Measurements from ENCODE around the gene ATG13. TPM values are rescaled to one million over a fixed set of nuclear protein-coding genes. Genes with fewer than 3 reads are reported as not detected.

The ATG13 gene
- polyA plus RNA-seq, 1 of the 3 experiments (the other 2 are of a cell fraction) = 39.4 TPM

GRCh38 chr11:46723359-46723680 lies 106.0 kb downstream of the ATG13 start:
- no peak overlapping the region for H3K4me2 ChIP-seq
- no peaks in the 10 kb centered on the region for H3F3A ChIP-seq (replicated peaks; ENCODE audit: insufficient read depth)
- no peaks in the 10 kb centered on the region for H3K9me3 ChIP-seq
- CTCF ChIA-PET = no interaction called here
- H3K9ac ChIP-seq = no peak overlapping the region
- TF ChIP-seq JUND (IDR thresholded peaks at IDR 0.05) = no peak
- TF ChIP-seq RXRA (IDR thresholded peaks at IDR 0.05; ENCODE audit: borderline replicate concordance, low read depth) = no peak
- no peak for TF ChIP-seq GABPA (IDR thresholded peaks at IDR 0.05; ENCODE audit: low read depth)
- TF ChIP-seq USF1 (IDR thresholded peaks at IDR 0.05; ENCODE audit: borderline replicate concordance, low read depth) = no peak
- TF ChIP-seq ELF1 (IDR thresholded peaks at IDR 0.05) = no peak
- no peak for TF ChIP-seq POLR2AphosphoS5 (IDR thresholded peaks at IDR 0.05; ENCODE audit: low read depth, low read length)
- no peak for TF ChIP-seq RFX5 (IDR thresholded peaks at IDR 0.05; ENCODE audit: low read length)
- TF ChIP-seq TAF1 (IDR thresholded peaks at IDR 0.05; ENCODE audit: borderline replicate concordance, low read depth, low read length) = no peak
- TF ChIP-seq TEAD4 (IDR thresholded peaks at IDR 0.05; ENCODE audit: borderline replicate concordance, insufficient read depth) = no peak
- no peak for TF ChIP-seq FOXM1 (IDR thresholded peaks at IDR 0.05; ENCODE audit: low read depth)
- TF ChIP-seq MAX (IDR thresholded peaks at IDR 0.05; ENCODE audit: low read depth) = no peak
- TF ChIP-seq FOXJ3 (CRISPR knock-in tag; IDR thresholded peaks at IDR 0.05) = no peak
- TF ChIP-seq EZH2phosphoT487 (IDR thresholded peaks at IDR 0.05; ENCODE audit: borderline replicate concordance, low read depth) = no peak
- TF ChIP-seq RAD21 (IDR thresholded peaks at IDR 0.05; ENCODE audit: low read length) = no peak
- TF ChIP-seq REST (IDR thresholded peaks at IDR 0.05; ENCODE audit: low read depth, low read length) = no peak
- TF ChIP-seq GATA2 (CRISPR knock-in tag; IDR thresholded peaks at IDR 0.05) = no peak
- TF ChIP-seq USF2 (IDR thresholded peaks at IDR 0.05; ENCODE audit: borderline replicate concordance, low read depth, low read length) = no peak
- TF ChIP-seq FOSL2 (IDR thresholded peaks at IDR 0.05; ENCODE audit: borderline replicate concordance, low read depth) = no peak
- 73% methylated on average over 3 of the region's 8 CpGs for WGBS (ENCODE audit: low lambda C conversion rate)
- POLR2A ChIA-PET = no interaction called here
- H3K79me2 ChIP-seq (ENCODE audit: insufficient read depth) = no peaks in the 10 kb centered on the region
- no peak for DNase-seq
- H3K4me3 ChIP-seq (ENCODE audit: low read depth in 2 of 2, low read length in 1 of 2) = no peak overlapping the region
- no peaks in the 10 kb centered on the region for H3K36me3 ChIP-seq (replicated peaks in 1 of 2; ENCODE audit: control insufficient read depth in 1 of 2, insufficient read depth in 2 of 2, low read length in 1 of 2)
- H3K27me3 ChIP-seq (ENCODE audit: insufficient read depth) = no peaks in the 10 kb centered on the region
- H3K9me2 ChIP-seq = no peaks in the 10 kb centered on the region
- H2AFZ ChIP-seq (ENCODE audit: low read depth) = no peak overlapping the region
- H3K27ac ChIP-seq (ENCODE audit: low read depth in 2 of 2, low read length in 1 of 2) = no peak overlapping the region
- H3K4me1 ChIP-seq (ENCODE audit: control insufficient read depth in 1 of 2, insufficient read depth in 2 of 2, low read depth in 1 of 2, low read length in 1 of 2) = no peaks in the 10 kb centered on the region
- no peaks in the 10 kb centered on the region for H4K20me1 ChIP-seq (ENCODE audit: insufficient read depth)

All from SK-N-SH (cell line).